HepG2 (cell line): ENCODE data around the gene BCAS1. TPM values are rescaled to one million over a fixed set of nuclear protein-coding genes. Genes with fewer than 3 reads are reported as not detected.

Experiments
- CHD4 ChIP-seq: fragments of 200-600 bp; sonication (generic); IDR thresholded peaks from 2 replicates; pipeline ENCODE4 v1.7.0; 2017; ENCODE audit warnings: mild to moderate bottlenecking, low read length, borderline replicate concordance
- DPF2 ChIP-seq: sonication (generic); formaldehyde crosslinking; IDR thresholded peaks from 2 replicates; pipeline ENCODE4 v1.4.0; 2020; ENCODE audit warnings: mild to moderate bottlenecking, low read depth, missing genetic modification reagents, borderline replicate concordance
- ESRRA ChIP-seq: sonication (generic); formaldehyde crosslinking; IDR thresholded peaks from 2 replicates; pipeline ENCODE4 v1.5.1; 2020; ENCODE audit warnings: mild to moderate bottlenecking, low read depth, missing genetic modification reagents
- FOXA1 ChIP-seq, 2 experiments: fragments of 450-650 bp in 1 of 2; sonication (generic) in 1 of 2; formaldehyde crosslinking in 1 of 2; IDR thresholded peaks; 2 replicates each; pipeline versions ENCODE4 v1.4.0 to v1.6.1; 2016 to 2020; ENCODE audit warnings: missing genetic modification reagents in 1 of 2
- HOXA9 ChIP-seq: sonication (generic); formaldehyde crosslinking; IDR thresholded peaks from 2 replicates; pipeline ENCODE4 v1.8.1; 2022; ENCODE audit warnings: missing genetic modification reagents, mild to moderate bottlenecking, moderate library complexity, borderline replicate concordance
- JUNB ChIP-seq: sonication (generic); formaldehyde crosslinking; IDR thresholded peaks from 2 replicates; pipeline ENCODE4 v1.8.0; 2022; ENCODE audit warnings: missing genetic modification reagents, mild to moderate bottlenecking, borderline replicate concordance
- KLF9 ChIP-seq: IDR thresholded peaks from 2 replicates; pipeline ENCODE4 v1.6.1; 2016; ENCODE audit warnings: low read depth
- MED8 ChIP-seq: sonication (generic); formaldehyde crosslinking; IDR thresholded peaks from 2 replicates; pipeline ENCODE4 v1.8.1; 2023; ENCODE audit warnings: mild to moderate bottlenecking, missing genetic modification reagents; ENCODE audit not compliant: insufficient replicate concordance
- MIER2 ChIP-seq: IDR thresholded peaks from 2 replicates; pipeline ENCODE4 v1.6.1; 2016; ENCODE audit warnings: missing biosample characterization, missing genetic modification reagents
- NCOA5 ChIP-seq: sonication (generic); formaldehyde crosslinking; IDR thresholded peaks from 2 replicates; pipeline ENCODE4 v1.4.0; 2020; ENCODE audit warnings: missing genetic modification reagents
- PAF1 ChIP-seq: IDR thresholded peaks from 2 replicates; pipeline ENCODE4 v1.6.1; 2016; ENCODE audit warnings: missing genetic modification reagents, missing compliant biosample characterization
- PCBP1 ChIP-seq: fragments of 200-400 bp; formaldehyde crosslinking; IDR thresholded peaks from 2 replicates; pipeline ENCODE4 v1.6.1; 2017; ENCODE audit warnings: mild to moderate bottlenecking, low read depth, low read length, borderline replicate concordance
- SOX5 ChIP-seq: IDR thresholded peaks from 2 replicates; pipeline ENCODE4 v1.6.1; 2016; ENCODE audit warnings: borderline replicate concordance
- SRY ChIP-seq: sonication (generic); formaldehyde crosslinking; IDR thresholded peaks from 2 replicates; pipeline ENCODE4 v1.8.0; 2022; ENCODE audit warnings: mild to moderate bottlenecking, missing genetic modification reagents
- TCF12 ChIP-seq, 2 experiments: fragments of 450-650 bp in 1 of 2; sonication (generic) in 1 of 2; formaldehyde crosslinking in 1 of 2; IDR thresholded peaks; 2 replicates each; pipeline versions ENCODE4 v1.6.1 to v1.8.0; 2017 to 2022; ENCODE audit warnings: antibody characterized with exemption in 1 of 2, mild to moderate bottlenecking in 1 of 2, missing genetic modification reagents in 1 of 2, moderate library complexity in 1 of 2
- TCF7 ChIP-seq: sonication (generic); IDR thresholded peaks from 2 replicates; pipeline ENCODE4 v1.6.1; 2016; ENCODE audit warnings: antibody characterized with exemption, low read depth
- ZC3H4 ChIP-seq: sonication (generic); formaldehyde crosslinking; IDR thresholded peaks from 2 replicates; pipeline ENCODE4 v1.4.0; 2020; ENCODE audit warnings: missing genetic modification reagents, borderline replicate concordance
- ZFAT ChIP-seq: sonication (generic); formaldehyde crosslinking; conservative IDR thresholded peaks from 2 replicates; pipeline ENCODE4 v1.8.1; 2023; ENCODE audit warnings: missing genetic modification reagents, inconsistent platforms
- ZFP82 ChIP-seq: sonication (generic); formaldehyde crosslinking; IDR thresholded peaks from 2 replicates; pipeline ENCODE4 v1.5.1; 2020; ENCODE audit warnings: mild to moderate bottlenecking, missing genetic modification reagents, borderline replicate concordance
- ZMYM2 ChIP-seq: sonication (generic); formaldehyde crosslinking; IDR thresholded peaks from 2 replicates; pipeline ENCODE4 v1.8.0; 2022; ENCODE audit warnings: mild to moderate bottlenecking, missing genetic modification reagents
- ZNF292 ChIP-seq: sonication (generic); formaldehyde crosslinking; IDR thresholded peaks from 2 replicates; pipeline ENCODE4 v1.8.1; 2022; ENCODE audit warnings: mild to moderate bottlenecking, low read depth, missing genetic modification reagents, borderline replicate concordance
- ZNF331 ChIP-seq: sonication (generic); formaldehyde crosslinking; IDR thresholded peaks from 2 replicates; pipeline ENCODE4 v1.4.0; 2020; ENCODE audit warnings: missing genetic modification reagents
- ZNF510 ChIP-seq: sonication (generic); formaldehyde crosslinking; IDR thresholded peaks from 2 replicates; pipeline ENCODE4 v1.4.0; 2020; ENCODE audit warnings: low read depth, mild to moderate bottlenecking, missing genetic modification reagents
- ZNF615 ChIP-seq: sonication (generic); formaldehyde crosslinking; IDR thresholded peaks from 2 replicates; pipeline ENCODE4 v1.5.0; 2020; ENCODE audit warnings: mild to moderate bottlenecking, missing genetic modification reagents, borderline replicate concordance
- ZNF766 ChIP-seq: sonication (generic); formaldehyde crosslinking; IDR thresholded peaks from 2 replicates; pipeline ENCODE4 v1.5.0; 2020; ENCODE audit warnings: missing genetic modification reagents, borderline replicate concordance
- ZNF790 ChIP-seq: sonication (generic); formaldehyde crosslinking; IDR thresholded peaks from 2 replicates; pipeline ENCODE4 v1.8.0; 2022; ENCODE audit warnings: missing genetic modification reagents, mild to moderate bottlenecking, borderline replicate concordance
- polyA plus RNA-seq, 8 experiments: library from polyadenylated mRNA; depleted of rRNA in 3 of 8; stranded (reverse) in 7 of 8; unstranded in 1 of 8; fragments of >200 nt; fragmentation: Illumina TruSeq in 4 of 8; extraction: Trizol in 4 of 8; gene quantifications; 2 replicates each; pipeline versions ENCODE4 v1.2.1 to v1.2.3, GENCODE V29; 2011 to 2016; ENCODE audit warnings: low read depth in 4 of 8, missing spikeins in 1 of 8, mixed read lengths in 1 of 8; ENCODE audit not compliant: insufficient read depth in 1 of 8
- total RNA-seq, 5 experiments: library from RNA; depleted of rRNA; stranded (reverse); fragments of >200 nt; fragmentation: Illumina TruSeq; extraction: Trizol; gene quantifications; 2 replicates each; pipeline ENCODE4 v1.2.3, GENCODE V29; 2016; ENCODE audit warnings: low read depth in 1 of 5
- TF ChIP-seq, protein P1 (sequence below): fragments of 450-650 bp; IDR thresholded peaks from 2 replicates; pipeline ENCODE4 v1.6.1; 2016
- TF ChIP-seq, protein P2 (sequence below): sonication (generic); formaldehyde crosslinking; IDR thresholded peaks from 2 replicates; pipeline ENCODE4 v1.4.0; 2020; ENCODE audit warnings: low read depth, mild to moderate bottlenecking, missing genetic modification reagents
- TF ChIP-seq, protein P3 (sequence below): sonication (generic); formaldehyde crosslinking; IDR thresholded peaks from 2 replicates; pipeline ENCODE4 v1.8.0; 2022; ENCODE audit warnings: missing genetic modification reagents, low read depth, mild to moderate bottlenecking, borderline replicate concordance

Gene BCAS1
- total and polyA plus RNA-seq, 2 of the 13 experiments (the other 11 are each of a cell fraction or from before 2014, with no cell fraction given), result 0.55 to 0.91 TPM

DNA sequence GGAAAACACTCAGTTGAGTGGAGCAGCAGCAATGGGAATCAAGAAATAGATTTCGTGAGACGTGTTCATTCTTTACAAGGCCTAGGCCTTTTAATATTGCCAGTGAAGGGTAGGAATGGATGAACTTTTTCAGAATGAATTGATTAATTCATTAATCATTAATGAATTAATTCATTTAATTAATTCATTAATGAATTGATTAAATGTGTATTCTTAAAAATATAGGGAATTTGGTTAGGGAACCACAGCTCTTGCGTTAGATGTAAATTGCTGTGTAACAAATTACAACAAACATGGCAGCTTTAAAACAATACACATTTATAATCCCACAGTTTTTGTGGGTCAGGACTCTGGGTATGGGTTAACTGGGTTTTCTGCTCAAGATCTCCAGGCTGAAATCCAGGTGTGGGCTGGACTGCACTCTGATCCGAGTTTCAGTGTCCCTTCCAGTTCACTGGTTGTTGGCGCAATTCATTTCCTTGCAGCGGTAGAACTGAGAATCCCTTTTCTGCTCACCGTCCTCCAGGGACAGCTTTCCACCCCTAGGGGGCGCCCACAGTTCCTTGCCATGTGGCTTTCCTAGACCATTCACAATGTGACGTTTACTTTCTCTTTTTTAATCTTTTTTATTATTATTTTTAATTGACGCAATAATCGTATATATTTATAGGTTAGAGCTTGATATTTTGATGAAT lies 32.8 kb upstream of the BCAS1 start (continued):
- TF ChIP-seq ZNF766 (CRISPR knock-in tag) (no peak), MIER2 (0 out of 2 replicates have a peak, but pooled peaks have one; percentile 39), JUNB (no peak), ZMYM2 (CRISPR knock-in tag) (no peak), PAF1 (no peak), DPF2 (CRISPR knock-in tag) (no peak; the same call in 1 of the 2 replicates), SOX5 (CRISPR knock-in tag) (peak; percentile 5), TCF7 (peak; percentile 38; the same call in 1 of the 2 replicates), MED8 (CRISPR knock-in tag) (no peak), ZNF292 (peak; percentile 67; the same call in 1 of the 2 replicates), ESRRA (CRISPR knock-in tag) (no peak), FOXA1 (IDR thresholded peaks at IDR 0.05) (no peak), FOXA1 (CRISPR knock-in tag; IDR thresholded peaks at IDR 0.05) (peak; percentile 47; the same call in 1 of the 2 replicates), HOXA9 (CRISPR knock-in tag) (no peak), SRY (CRISPR knock-in tag) (no peak), PCBP1 (no peak), ZFP82 (CRISPR knock-in tag) (0 out of 2 replicates have a peak, but pooled peaks have one; percentile 62), NCOA5 (CRISPR knock-in tag) (no peak), ZC3H4 (CRISPR knock-in tag) (peak; percentile 29), ZNF331 (peak; percentile 95), TCF12 (IDR thresholded peaks at IDR 0.05) (no peak), TCF12 (CRISPR knock-in tag; IDR thresholded peaks at IDR 0.05) (no peak; the same call in 1 of the 2 replicates), ZNF510 (CRISPR knock-in tag) (no peak), KLF9 (CRISPR knock-in tag) (no peak), ZNF615 (0 out of 2 replicates have a peak, but pooled peaks have one; percentile 10), ZNF790 (CRISPR knock-in tag) (no peak), ZFAT (CRISPR knock-in tag) (no peak), CHD4 (no peak)
- TF ChIP-seq, protein P1, sequence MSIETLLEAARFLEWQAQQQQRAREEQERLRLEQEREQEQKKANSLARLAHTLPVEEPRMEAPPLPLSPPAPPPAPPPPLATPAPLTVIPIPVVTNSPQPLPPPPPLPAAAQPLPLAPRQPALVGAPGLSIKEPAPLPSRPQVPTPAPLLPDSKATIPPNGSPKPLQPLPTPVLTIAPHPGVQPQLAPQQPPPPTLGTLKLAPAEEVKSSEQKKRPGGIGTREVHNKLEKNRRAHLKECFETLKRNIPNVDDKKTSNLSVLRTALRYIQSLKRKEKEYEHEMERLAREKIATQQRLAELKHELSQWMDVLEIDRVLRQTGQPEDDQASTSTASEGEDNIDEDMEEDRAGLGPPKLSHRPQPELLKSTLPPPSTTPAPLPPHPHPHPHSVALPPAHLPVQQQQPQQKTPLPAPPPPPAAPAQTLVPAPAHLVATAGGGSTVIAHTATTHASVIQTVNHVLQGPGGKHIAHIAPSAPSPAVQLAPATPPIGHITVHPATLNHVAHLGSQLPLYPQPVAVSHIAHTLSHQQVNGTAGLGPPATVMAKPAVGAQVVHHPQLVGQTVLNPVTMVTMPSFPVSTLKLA, result peak; percentile 59
- TF ChIP-seq, protein P2, sequence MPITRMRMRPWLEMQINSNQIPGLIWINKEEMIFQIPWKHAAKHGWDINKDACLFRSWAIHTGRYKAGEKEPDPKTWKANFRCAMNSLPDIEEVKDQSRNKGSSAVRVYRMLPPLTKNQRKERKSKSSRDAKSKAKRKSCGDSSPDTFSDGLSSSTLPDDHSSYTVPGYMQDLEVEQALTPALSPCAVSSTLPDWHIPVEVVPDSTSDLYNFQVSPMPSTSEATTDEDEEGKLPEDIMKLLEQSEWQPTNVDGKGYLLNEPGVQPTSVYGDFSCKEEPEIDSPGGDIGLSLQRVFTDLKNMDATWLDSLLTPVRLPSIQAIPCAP (CRISPR knock-in tag), result no peak
- TF ChIP-seq, protein P3, sequence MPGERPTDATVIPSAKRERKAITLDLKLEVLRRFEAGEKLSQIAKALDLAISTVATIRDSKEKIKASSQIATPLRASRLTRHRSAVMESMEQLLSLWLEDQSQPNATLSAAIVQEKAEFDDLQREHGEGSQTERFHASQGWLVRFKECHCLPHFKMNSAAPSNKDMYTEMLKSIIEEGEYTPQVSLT, result no peak
